Retinal pigment epithelial cell (primary cell): Measurements from ENCODE around the gene CNR2.
"Not testable (repeated sequence)": the region's sequence is repeated elsewhere in the genome, so short reads cannot be mapped to it uniquely, and the experiment has no call there.

Source experiments
- DNase-seq: peaks from one replicate; pipeline ENCODE4 v3.0.0-alpha.2; 2010; ENCODE audit warnings: low read depth
- H3K4me3 ChIP-seq: 2 replicates; pipeline ENCODE4 v1.5.1; 2011; ENCODE audit warnings: mild to moderate bottlenecking, low read length, control low read depth, moderate library complexity
- CTCF ChIP-seq: conservative IDR thresholded peaks from 2 replicates; pipeline ENCODE4 v1.5.1; 2011; ENCODE audit warnings: low read depth, low read length, control low read depth, inconsistent platforms

The CNR2 gene

GRCh38 chr1:23827717-23828116 lies 85.4 kb downstream of the CNR2 start:
- no peak overlapping the region for H3K4me3 ChIP-seq
- DNase-seq = no peak
- TF ChIP-seq CTCF = no peak

- not testable (repeated sequence) for DNase-seq, H3K4me3 ChIP-seq
Measured at GRCh38 chr1:23826590-23826989, 86.6 kb downstream of the CNR2 start.

GRCh38 chr1:23825762-23826522 lies 87.2 kb downstream of the CNR2 start:
- no peak for TF ChIP-seq CTCF
- no peak for DNase-seq
- peak overlapping the region; percentile 97 for H3K4me3 ChIP-seq

GRCh38 chr1:23825076-23825761 lies 87.9 kb downstream of the CNR2 start, which contains the start of gene HMGCL:
Gene HMGCL, minus strand, starts transcription at chr1:23825429. Its CDS starts 14 bp downstream, at chr1:23825415.
- no peak for TF ChIP-seq CTCF
- peak within 1 kb of the TSS; percentile 97 for H3K4me3 ChIP-seq
- no peak for DNase-seq

- TF ChIP-seq CTCF = no peak
- peak overlapping the region; percentile 97 for H3K4me3 ChIP-seq
- DNase-seq = no peak
Measured at GRCh38 chr1:23824711-23825075, 88.5 kb downstream of the CNR2 start.

GRCh38 chr1:23823767-23824166 lies 89.4 kb downstream of the CNR2 start:
- no peak for TF ChIP-seq CTCF
- no peak for DNase-seq
- H3K4me3 ChIP-seq = no peak overlapping the region
